SK-N-SH treated with all-trans-retinoic acid at 6 μM for 48 hours (cell line): ENCODE data around the gene CLTRN.

ENCODE experiments used
- ARNTL ChIP-seq: fragments of 450-650 bp; formaldehyde crosslinking; IDR thresholded peaks from 2 replicates; pipeline ENCODE4 v1.5.0; 2020; ENCODE audit warnings: low read depth, mild to moderate bottlenecking, moderate library complexity, borderline replicate concordance
- CSDC2 ChIP-seq: fragments of 250-450 bp; sonication (Bioruptor Pico); IDR thresholded peaks from 2 replicates; pipeline ENCODE4 v1.5.0; 2020; ENCODE audit warnings: mild to moderate bottlenecking, moderate library complexity
- GLIS3 ChIP-seq: fragments of 250-450 bp; sonication (Bioruptor Pico); IDR thresholded peaks from 2 replicates; pipeline ENCODE4 v1.5.0; 2020; ENCODE audit warnings: mild to moderate bottlenecking, moderate library complexity
- RARB ChIP-seq: fragments of 250-450 bp; sonication (Bioruptor Pico); IDR thresholded peaks from 2 replicates; pipeline ENCODE4 v1.8.0; 2021; ENCODE audit warnings: mild to moderate bottlenecking, moderate library complexity
- SNAI2 ChIP-seq: fragments of 250-450 bp; sonication (Bioruptor Pico); IDR thresholded peaks from 2 replicates; pipeline ENCODE4 v1.5.0; 2020; ENCODE audit warnings: mild to moderate bottlenecking, moderate library complexity
- TCF4 ChIP-seq: fragments of 250-450 bp; sonication (Bioruptor Pico); IDR thresholded peaks from 2 replicates; pipeline ENCODE4 v1.8.0; 2021; ENCODE audit warnings: mild to moderate bottlenecking, moderate library complexity, borderline replicate concordance
- TOX ChIP-seq: fragments of 250-450 bp; sonication (Bioruptor Pico); IDR thresholded peaks from 2 replicates; pipeline ENCODE4 v1.8.0; 2021; ENCODE audit warnings: mild to moderate bottlenecking, moderate library complexity, borderline replicate concordance
- ZC3H10 ChIP-seq: fragments of 250-450 bp; sonication (Bioruptor Pico); IDR thresholded peaks from 2 replicates; pipeline ENCODE4 v1.5.1; 2021; ENCODE audit warnings: mild to moderate bottlenecking, moderate library complexity
- ZFP3 ChIP-seq: fragments of 250-450 bp; sonication (Bioruptor Pico); IDR thresholded peaks from 2 replicates; pipeline ENCODE4 v1.5.0; 2020; ENCODE audit warnings: mild to moderate bottlenecking, moderate library complexity
- ZFP30 ChIP-seq: fragments of 450-650 bp; formaldehyde crosslinking; IDR thresholded peaks from 2 replicates; pipeline ENCODE4 v1.5.0; 2022; ENCODE audit warnings: mild to moderate bottlenecking, moderate library complexity
- TF ChIP-seq, protein P1 (sequence below): fragments of 250-450 bp; sonication (Bioruptor Pico); IDR thresholded peaks from 2 replicates; pipeline ENCODE4 v1.5.1; 2020; ENCODE audit warnings: low read depth, mild to moderate bottlenecking, moderate library complexity
- TF ChIP-seq, protein P2 (sequence below): fragments of 250-450 bp; sonication (Bioruptor Pico); IDR thresholded peaks from 2 replicates; pipeline ENCODE4 v1.8.0; 2020; ENCODE audit warnings: mild to moderate bottlenecking, moderate library complexity, borderline replicate concordance
- TF ChIP-seq, protein P3 (sequence below): fragments of 250-450 bp; sonication (Bioruptor Pico); IDR thresholded peaks from 2 replicates; pipeline ENCODE4 v1.5.1; 2021; ENCODE audit warnings: mild to moderate bottlenecking, moderate library complexity
- TF ChIP-seq, protein P4 (sequence below): fragments of 250-450 bp; sonication (Bioruptor Pico); IDR thresholded peaks from 2 replicates; pipeline ENCODE4 v1.5.0; 2020; ENCODE audit warnings: mild to moderate bottlenecking, moderate library complexity

DNA sequence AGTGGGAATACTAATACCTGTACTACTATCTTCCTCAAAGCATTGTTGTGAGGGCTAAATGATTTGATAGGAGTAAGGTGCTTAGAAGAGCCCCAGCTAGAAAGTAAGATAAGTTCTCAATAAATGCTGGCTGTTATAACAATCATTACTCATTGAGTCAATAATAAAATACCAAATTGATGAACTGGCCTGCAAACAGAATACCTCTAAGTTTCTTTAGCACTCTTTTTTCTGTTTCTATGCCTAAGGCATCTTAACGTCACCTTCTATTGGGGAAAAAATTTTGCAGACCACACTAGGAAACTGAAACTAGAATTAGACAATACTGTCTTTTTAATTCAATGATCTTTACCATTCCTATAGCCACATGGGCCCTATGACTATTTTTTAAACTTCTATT lies 1.2 kb downstream of the CLTRN start:
- TF ChIP-seq, protein P1, sequence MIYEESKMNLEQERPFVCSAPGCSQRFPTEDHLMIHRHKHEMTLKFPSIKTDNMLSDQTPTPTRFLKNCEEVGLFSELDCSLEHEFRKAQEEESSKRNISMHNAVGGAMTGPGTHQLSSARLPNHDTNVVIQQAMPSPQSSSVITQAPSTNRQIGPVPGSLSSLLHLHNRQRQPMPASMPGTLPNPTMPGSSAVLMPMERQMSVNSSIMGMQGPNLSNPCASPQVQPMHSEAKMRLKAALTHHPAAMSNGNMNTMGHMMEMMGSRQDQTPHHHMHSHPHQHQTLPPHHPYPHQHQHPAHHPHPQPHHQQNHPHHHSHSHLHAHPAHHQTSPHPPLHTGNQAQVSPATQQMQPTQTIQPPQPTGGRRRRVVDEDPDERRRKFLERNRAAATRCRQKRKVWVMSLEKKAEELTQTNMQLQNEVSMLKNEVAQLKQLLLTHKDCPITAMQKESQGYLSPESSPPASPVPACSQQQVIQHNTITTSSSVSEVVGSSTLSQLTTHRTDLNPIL (CRISPR knock-in tag) = no peak
- TF ChIP-seq, protein P2, sequence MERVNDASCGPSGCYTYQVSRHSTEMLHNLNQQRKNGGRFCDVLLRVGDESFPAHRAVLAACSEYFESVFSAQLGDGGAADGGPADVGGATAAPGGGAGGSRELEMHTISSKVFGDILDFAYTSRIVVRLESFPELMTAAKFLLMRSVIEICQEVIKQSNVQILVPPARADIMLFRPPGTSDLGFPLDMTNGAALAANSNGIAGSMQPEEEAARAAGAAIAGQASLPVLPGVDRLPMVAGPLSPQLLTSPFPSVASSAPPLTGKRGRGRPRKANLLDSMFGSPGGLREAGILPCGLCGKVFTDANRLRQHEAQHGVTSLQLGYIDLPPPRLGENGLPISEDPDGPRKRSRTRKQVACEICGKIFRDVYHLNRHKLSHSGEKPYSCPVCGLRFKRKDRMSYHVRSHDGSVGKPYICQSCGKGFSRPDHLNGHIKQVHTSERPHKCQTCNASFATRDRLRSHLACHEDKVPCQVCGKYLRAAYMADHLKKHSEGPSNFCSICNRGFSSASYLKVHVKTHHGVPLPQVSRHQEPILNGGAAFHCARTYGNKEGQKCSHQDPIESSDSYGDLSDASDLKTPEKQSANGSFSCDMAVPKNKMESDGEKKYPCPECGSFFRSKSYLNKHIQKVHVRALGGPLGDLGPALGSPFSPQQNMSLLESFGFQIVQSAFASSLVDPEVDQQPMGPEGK (CRISPR knock-in tag) = no peak
- TF ChIP-seq, protein P3, sequence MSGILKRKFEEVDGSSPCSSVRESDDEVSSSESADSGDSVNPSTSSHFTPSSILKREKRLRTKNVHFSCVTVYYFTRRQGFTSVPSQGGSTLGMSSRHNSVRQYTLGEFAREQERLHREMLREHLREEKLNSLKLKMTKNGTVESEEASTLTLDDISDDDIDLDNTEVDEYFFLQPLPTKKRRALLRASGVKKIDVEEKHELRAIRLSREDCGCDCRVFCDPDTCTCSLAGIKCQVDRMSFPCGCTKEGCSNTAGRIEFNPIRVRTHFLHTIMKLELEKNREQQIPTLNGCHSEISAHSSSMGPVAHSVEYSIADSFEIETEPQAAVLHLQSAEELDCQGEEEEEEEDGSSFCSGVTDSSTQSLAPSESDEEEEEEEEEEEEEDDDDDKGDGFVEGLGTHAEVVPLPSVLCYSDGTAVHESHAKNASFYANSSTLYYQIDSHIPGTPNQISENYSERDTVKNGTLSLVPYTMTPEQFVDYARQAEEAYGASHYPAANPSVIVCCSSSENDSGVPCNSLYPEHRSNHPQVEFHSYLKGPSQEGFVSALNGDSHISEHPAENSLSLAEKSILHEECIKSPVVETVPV = no peak
- TF ChIP-seq ARNTL (CRISPR knock-in tag) (no peak), ZFP30 (CRISPR knock-in tag) (no peak), ZFP3 (CRISPR knock-in tag) (no peak), CSDC2 (CRISPR knock-in tag) (no peak), SNAI2 (CRISPR knock-in tag) (no peak), RARB (CRISPR knock-in tag) (no peak), ZC3H10 (CRISPR knock-in tag) (no peak), GLIS3 (CRISPR knock-in tag) (no peak), TCF4 (no peak), TOX (CRISPR knock-in tag) (no peak)
- TF ChIP-seq, protein P4, sequence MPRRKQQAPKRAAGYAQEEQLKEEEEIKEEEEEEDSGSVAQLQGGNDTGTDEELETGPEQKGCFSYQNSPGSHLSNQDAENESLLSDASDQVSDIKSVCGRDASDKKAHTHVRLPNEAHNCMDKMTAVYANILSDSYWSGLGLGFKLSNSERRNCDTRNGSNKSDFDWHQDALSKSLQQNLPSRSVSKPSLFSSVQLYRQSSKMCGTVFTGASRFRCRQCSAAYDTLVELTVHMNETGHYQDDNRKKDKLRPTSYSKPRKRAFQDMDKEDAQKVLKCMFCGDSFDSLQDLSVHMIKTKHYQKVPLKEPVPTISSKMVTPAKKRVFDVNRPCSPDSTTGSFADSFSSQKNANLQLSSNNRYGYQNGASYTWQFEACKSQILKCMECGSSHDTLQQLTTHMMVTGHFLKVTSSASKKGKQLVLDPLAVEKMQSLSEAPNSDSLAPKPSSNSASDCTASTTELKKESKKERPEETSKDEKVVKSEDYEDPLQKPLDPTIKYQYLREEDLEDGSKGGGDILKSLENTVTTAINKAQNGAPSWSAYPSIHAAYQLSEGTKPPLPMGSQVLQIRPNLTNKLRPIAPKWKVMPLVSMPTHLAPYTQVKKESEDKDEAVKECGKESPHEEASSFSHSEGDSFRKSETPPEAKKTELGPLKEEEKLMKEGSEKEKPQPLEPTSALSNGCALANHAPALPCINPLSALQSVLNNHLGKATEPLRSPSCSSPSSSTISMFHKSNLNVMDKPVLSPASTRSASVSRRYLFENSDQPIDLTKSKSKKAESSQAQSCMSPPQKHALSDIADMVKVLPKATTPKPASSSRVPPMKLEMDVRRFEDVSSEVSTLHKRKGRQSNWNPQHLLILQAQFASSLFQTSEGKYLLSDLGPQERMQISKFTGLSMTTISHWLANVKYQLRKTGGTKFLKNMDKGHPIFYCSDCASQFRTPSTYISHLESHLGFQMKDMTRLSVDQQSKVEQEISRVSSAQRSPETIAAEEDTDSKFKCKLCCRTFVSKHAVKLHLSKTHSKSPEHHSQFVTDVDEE (CRISPR knock-in tag) = no peak
